A549 (cell line): ENCODE data around the gene GOLGA6B.

ENCODE experiments used
- CEBPB ChIP-seq, 2 experiments: fragments of >200 bp in 1 of 2; sonication (Bioruptor Twin) in 1 of 2; formaldehyde crosslinking in 1 of 2; IDR thresholded peaks; 2 replicates each; pipeline ENCODE4 v1.6.1; 2012 to 2016
- EHF ChIP-seq: fragments of 250-450 bp; sonication (Bioruptor Pico); IDR thresholded peaks from 2 replicates; pipeline ENCODE4 v1.5.0; 2020; ENCODE audit warnings: mild to moderate bottlenecking
- EP300 ChIP-seq, 2 experiments: fragments of >200 bp; sonication (Bioruptor Twin); formaldehyde crosslinking; IDR thresholded peaks; 2 replicates in 1 of 2; 3 replicates in 1 of 2; pipeline ENCODE4 v1.6.1; 2016 to 2017
- ESRRA ChIP-seq: fragments of 150-350 bp; IDR thresholded peaks from 2 replicates; pipeline ENCODE4 v1.6.1; 2014; ENCODE audit warnings: mild to moderate bottlenecking, low read length, borderline replicate concordance
- MAZ ChIP-seq: fragments of 150-350 bp; IDR thresholded peaks from 2 replicates; pipeline ENCODE4 v1.6.1; 2014; ENCODE audit warnings: antibody characterized with exemption, low read depth, low read length, borderline replicate concordance
- PHF8 ChIP-seq: fragments of 200-600 bp; sonication (generic); IDR thresholded peaks from 2 replicates; pipeline ENCODE4 v1.6.1; 2016; ENCODE audit warnings: low read depth, mild to moderate bottlenecking, antibody characterized with exemption, moderate library complexity, borderline replicate concordance
- POLR2A ChIP-seq: IDR thresholded peaks from 2 replicates; pipeline ENCODE4 v1.6.1; 2012; ENCODE audit warnings: mild to moderate bottlenecking, low read length
- RNF2 ChIP-seq: fragments of 200-600 bp; sonication (generic); IDR thresholded peaks from 2 replicates; pipeline ENCODE4 v1.6.1; 2016; ENCODE audit warnings: low read depth, mild to moderate bottlenecking, antibody characterized with exemption, moderate library complexity, borderline replicate concordance
- USF2 ChIP-seq: fragments of 450-650 bp; IDR thresholded peaks from 2 replicates; pipeline ENCODE4 v1.6.1; 2014; ENCODE audit warnings: antibody characterized with exemption
- ZC3H11A ChIP-seq: fragments of 450-650 bp; IDR thresholded peaks from 2 replicates; pipeline ENCODE4 v1.6.1; 2014; ENCODE audit warnings: antibody characterized with exemption, mild to moderate bottlenecking
- ZNF302 ChIP-seq: fragments of 250-450 bp; sonication (Bioruptor Pico); IDR thresholded peaks from 2 replicates; pipeline ENCODE4 v1.9.0; 2021; ENCODE audit warnings: inconsistent platforms, mild to moderate bottlenecking, moderate library complexity
- TF ChIP-seq, protein P1 (sequence below): fragments of >200 bp; sonication (Bioruptor Twin); formaldehyde crosslinking; IDR thresholded peaks from 3 replicates; pipeline ENCODE4 v1.5.1; 2016
- TF ChIP-seq, protein P2 (sequence below): fragments of 250-450 bp; sonication (Bioruptor Pico); IDR thresholded peaks from 2 replicates; pipeline ENCODE4 v1.5.0; 2020; ENCODE audit warnings: low read depth, mild to moderate bottlenecking, moderate library complexity

GRCh38 chr15:72676838-72677237 is 22.3 kb downstream of the GOLGA6B start:
- TF ChIP-seq USF2 (no peak), POLR2A (no peak), EP300 (IDR thresholded peaks at IDR 0.05) (no peak), EHF (CRISPR knock-in tag) (no peak), ESRRA (no peak), ZNF302 (no peak), PHF8 (no peak), CEBPB (IDR thresholded peaks at IDR 0.05) (no peak), ZC3H11A (no peak), RNF2 (no peak), MAZ (no peak)
- TF ChIP-seq, protein P1, sequence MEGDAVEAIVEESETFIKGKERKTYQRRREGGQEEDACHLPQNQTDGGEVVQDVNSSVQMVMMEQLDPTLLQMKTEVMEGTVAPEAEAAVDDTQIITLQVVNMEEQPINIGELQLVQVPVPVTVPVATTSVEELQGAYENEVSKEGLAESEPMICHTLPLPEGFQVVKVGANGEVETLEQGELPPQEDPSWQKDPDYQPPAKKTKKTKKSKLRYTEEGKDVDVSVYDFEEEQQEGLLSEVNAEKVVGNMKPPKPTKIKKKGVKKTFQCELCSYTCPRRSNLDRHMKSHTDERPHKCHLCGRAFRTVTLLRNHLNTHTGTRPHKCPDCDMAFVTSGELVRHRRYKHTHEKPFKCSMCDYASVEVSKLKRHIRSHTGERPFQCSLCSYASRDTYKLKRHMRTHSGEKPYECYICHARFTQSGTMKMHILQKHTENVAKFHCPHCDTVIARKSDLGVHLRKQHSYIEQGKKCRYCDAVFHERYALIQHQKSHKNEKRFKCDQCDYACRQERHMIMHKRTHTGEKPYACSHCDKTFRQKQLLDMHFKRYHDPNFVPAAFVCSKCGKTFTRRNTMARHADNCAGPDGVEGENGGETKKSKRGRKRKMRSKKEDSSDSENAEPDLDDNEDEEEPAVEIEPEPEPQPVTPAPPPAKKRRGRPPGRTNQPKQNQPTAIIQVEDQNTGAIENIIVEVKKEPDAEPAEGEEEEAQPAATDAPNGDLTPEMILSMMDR = no peak
- TF ChIP-seq, protein P2, sequence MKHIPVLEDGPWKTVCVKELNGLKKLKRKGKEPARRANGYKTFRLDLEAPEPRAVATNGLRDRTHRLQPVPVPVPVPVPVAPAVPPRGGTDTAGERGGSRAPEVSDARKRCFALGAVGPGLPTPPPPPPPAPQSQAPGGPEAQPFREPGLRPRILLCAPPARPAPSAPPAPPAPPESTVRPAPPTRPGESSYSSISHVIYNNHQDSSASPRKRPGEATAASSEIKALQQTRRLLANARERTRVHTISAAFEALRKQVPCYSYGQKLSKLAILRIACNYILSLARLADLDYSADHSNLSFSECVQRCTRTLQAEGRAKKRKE = no peak
